Breast epithelium (tissue), 3 donors: Measurements from ENCODE around the gene HYPK.

Experiments
- CTCF ChIP-seq, 3 donors: fragments of 450-650 bp; IDR thresholded peaks; one replicate each; pipeline ENCODE4 v1.5.1; 2016 to 2017; ENCODE audit warnings: antibody characterized with exemption in 3 of 3, mild to moderate bottlenecking in 3 of 3, moderate library complexity in 3 of 3
- POLR2AphosphoS5 ChIP-seq, 3 donors: sonication (generic); formaldehyde crosslinking; IDR thresholded peaks; one replicate each; pipeline ENCODE4 v1.6.1; 2017; ENCODE audit warnings: antibody characterized with exemption in 3 of 3

- TF ChIP-seq CTCF (IDR thresholded peaks at IDR 0.05) = peak; percentile 35 to 38 (median 36)
- TF ChIP-seq POLR2AphosphoS5 (IDR thresholded peaks at IDR 0.05) = peak in 2 of 3 donors; percentile 8 to 28
Measured at GRCh38 chr15:43775411-43775965, 24.9 kb upstream of the HYPK start.
